Inflammatory macrophage treated with lipopolysaccharide for 1 hour (primary cell): Measurements from ENCODE around the gene TNIK.
"Not testable (repeated sequence)": the region's sequence is repeated elsewhere in the genome, so short reads cannot be mapped to it uniquely, and the experiment has no call there.

ENCODE experiments used
- DNase-seq, 2 donors: peaks; one replicate each; pipeline ENCODE4 v3.0.0-alpha.2; 2020 to 2022

Gene TNIK

DNA sequence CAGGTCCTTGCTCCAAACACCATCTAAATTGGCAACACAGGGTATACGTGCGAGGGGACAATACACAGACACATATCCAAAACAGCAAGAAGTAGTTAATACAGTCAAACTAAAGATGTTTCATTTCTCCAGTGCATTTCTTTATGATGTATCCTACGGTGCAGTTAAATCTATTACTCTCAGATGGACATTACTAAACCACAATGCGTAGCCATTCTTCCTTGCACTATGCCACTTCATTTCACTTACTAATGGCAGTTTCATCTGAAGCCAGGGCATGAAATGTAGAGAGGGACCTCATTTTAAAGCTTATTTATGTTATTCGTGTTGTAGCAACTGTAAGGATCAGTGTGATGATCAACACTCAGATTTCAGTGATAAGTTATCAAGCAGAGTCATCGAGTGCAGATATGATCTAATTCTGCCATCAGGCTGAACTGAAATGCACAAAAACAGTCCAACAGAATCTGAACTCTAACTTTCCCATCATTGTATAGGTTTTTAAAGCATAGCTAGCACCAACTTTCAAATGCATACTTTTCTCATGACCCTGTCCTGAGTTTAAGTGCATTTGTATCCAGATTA is 14.5 kb downstream of the TNIK start:
- no peak for DNase-seq

- DNase-seq, result no peak
Observed at GRCh38 chr3:171444001-171444690, 16.1 kb downstream of the TNIK start.

DNA sequence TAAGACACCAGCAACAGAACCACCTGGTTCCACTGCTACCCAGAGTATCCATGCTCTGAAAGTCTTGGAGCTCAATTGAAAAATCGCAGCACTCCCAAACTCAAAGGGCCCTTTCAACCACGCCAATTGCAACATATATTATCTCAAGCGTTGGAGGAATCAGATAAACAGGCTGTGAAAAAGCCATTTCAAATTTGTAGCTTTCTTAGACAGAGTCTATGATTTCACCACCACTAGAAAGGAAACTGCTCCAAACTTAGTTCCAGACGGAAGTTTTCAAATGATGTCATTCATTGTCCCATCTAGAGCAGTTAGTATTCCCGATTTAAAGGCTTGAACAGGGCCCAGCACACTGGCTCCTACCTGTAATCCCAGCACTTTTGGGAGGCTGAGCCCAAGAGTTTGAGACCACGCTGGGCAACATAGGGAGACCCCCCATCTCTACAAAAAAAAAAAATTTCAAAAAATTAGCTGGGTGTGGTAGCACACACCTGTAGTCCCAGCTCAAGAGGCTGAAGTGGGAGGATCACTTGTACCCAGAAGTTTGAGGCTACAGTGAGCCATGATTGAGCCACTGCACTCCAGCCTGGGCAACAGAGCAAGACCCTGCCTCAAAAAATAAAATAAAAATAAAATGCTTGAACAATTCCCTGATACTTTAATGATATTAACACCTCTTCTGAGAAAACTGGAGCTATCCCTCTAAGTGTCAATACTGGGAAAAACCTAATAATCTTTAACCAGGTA is 16.8 kb downstream of the TNIK start:
- DNase-seq, result no peak

- DNase-seq, result no peak
Observed at GRCh38 chr3:171442184-171442583, 18.0 kb downstream of the TNIK start.

- DNase-seq, result no peak
Observed at GRCh38 chr3:171441381-171441780, 18.8 kb downstream of the TNIK start.

- no peak for DNase-seq
Observed at GRCh38 chr3:171439996-171440395, 20.2 kb downstream of the TNIK start.

GRCh38 chr3:171437115-171437756 is 23.0 kb downstream of the TNIK start:
- DNase-seq, result no peak

GRCh38 chr3:171436380-171436779 is 23.8 kb downstream of the TNIK start:
- no peak for DNase-seq

DNA sequence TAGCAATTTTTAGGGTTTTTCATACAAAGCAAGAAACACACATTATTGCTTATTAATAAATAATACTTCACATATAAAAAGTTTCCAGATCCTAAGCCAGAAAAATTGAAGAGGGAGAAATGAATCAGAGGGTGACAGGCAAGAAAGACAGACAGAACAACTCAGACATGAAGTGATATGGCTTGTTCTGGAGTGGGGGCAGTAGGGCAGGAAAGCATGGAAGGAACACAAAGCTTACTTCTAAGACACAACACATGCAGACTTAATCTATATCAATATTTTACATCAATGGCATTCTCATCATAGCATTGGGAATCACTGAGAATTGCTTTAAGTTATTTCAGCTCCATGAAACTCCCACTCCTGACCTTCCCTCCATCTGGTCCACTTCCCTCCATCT is 24.4 kb downstream of the TNIK start:
- DNase-seq, result no peak

- no peak for DNase-seq
Observed at GRCh38 chr3:171435143-171435542, 25.1 kb downstream of the TNIK start.

DNA sequence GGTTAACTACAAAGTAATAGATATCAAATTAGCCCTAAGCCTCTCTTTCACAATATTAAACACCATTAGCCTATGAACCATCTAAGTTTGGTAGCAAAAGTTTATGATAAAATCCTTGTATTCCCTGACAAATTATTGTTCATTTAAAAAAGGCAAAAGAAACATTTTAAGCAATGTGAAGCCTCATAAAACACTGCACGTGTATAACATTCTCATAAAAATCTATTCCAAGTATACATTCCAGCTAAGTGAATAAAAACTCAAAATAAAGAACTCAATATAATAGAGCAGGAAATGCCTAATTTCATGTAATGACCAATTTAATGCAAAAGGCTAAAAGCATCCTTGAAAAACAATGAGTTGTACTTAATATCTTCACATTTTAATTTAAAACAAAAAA is 27.7 kb downstream of the TNIK start:
- DNase-seq, result no peak

DNA sequence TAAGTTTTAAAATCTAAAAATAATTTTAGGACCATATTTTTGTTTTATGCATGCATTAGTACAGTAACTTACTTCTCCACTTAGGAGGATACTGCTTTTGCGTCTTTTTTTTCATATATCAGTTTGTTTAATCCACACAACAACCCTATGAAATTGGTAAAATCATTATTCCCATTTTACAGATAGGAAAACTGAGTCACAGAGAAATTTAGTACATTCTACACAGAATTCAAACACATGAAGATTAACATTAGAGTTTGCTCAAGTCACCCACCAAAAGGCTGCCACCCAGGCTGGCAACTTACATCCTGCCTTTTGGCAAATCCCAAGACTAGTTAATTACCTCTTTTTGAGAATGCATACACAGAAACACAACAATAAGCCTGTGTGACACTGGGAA is 28.7 kb downstream of the TNIK start:
- no peak for DNase-seq

DNA sequence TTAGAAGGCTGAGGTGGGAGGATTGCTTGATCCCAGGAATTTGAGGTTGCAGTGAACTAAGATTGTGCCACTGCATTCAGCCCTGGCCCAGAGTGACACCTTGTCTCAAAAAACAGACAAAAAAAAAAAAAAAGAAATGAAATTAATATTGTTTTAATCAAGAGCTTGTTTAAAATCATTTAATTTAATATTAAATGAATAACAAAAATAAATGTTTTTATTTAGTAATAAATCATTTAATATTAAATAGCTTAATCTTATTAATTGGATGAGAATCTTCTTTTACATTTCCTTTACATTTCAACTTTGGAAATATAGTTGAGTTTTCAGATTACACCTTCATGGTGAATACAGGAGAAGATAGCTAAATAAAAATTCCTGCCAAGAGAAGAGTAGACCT is 29.7 kb downstream of the TNIK start:
- DNase-seq, result no peak

DNA sequence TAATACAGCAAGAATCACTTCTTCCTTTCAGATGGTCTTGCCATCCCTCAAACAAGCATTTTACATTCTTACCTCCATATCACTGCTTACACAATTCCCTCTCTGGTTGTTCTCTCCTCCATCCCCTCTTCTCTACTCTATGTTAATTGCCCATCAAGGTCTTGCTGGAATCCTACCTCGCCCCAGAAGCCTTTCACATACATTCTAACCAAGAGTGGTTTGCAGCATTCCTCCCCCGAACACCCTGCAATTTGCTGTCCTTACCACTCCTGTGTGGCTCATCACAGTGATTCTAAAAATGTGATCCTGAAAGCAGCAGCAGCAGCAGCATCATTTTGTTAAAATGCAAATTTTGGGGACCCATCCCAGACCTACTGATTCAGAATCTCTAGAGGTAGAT is 30.6 kb downstream of the TNIK start:
- no peak for DNase-seq

- no peak for DNase-seq
Observed at GRCh38 chr3:171428892-171429291, 31.3 kb downstream of the TNIK start.

- peak in 1 of 2 donors; percentile 21 for DNase-seq
Observed at GRCh38 chr3:171428321-171428787, 31.9 kb downstream of the TNIK start.

- no peak for DNase-seq
Observed at GRCh38 chr3:171427771-171428320, 32.4 kb downstream of the TNIK start.

DNA sequence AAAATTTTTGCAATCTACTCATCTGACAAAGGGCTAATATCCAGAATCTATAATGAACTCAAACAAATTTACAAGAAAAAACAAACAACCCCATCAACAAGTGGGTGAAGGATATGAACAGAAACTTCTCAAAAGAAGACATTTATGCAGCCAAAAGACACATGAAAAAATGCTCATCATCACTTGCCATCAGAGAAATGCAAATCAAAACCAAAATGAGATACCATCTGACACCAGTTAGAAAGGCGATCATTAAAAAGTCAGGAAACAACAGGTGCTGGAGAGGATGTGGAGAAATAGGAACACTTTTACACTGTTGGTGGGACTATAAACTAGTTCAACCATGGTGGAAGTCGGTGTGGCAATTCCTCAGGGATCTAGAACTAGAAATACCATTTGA is 36.1 kb downstream of the TNIK start:
- not testable (repeated sequence) for DNase-seq

GRCh38 chr3:171422855-171423254 is 37.4 kb downstream of the TNIK start:
- not testable (repeated sequence) for DNase-seq

DNA sequence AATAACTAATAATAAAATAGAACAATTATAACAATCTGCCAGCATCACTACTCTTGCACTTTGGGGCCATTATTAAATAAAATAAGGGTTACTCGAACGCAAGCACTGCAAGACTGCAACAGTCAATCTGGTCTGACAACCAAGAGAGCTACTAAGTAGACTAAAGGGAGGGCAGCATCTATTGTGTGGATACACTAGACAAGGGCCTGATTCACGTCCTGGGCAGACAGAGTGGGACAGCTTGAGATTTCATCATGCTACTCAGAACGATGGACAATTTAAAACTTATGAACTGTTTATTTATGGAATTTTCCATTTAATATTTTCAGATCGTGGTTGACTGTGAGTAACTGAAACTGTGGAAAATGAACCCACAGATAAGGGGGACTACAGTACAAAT is 39.5 kb downstream of the TNIK start:
- no peak for DNase-seq

- no peak for DNase-seq
Observed at GRCh38 chr3:171419457-171419856, 40.7 kb downstream of the TNIK start.

GRCh38 chr3:171417813-171418212 is 42.4 kb downstream of the TNIK start:
- no peak for DNase-seq

DNA sequence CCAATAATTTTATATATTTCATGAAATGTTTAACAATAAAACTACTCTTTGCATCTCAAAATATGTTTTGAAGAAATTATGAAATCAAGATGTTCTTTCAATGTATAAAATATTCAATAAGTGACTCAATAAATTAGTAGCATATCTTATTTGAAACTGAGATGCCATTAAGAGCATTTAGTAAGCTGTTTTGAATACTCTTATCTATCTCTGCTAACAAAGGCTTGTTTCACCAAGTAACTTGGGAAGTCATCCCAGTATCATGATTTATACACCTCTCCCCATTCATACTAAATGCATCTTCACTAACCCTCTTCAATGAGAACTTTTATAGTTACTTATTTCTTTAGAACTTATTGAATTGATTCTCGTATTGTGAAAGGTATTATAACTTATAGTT is 43.1 kb downstream of the TNIK start:
- no peak for DNase-seq
